ENCODE data around the gene GNAI2.

GRCh38 chr3:50263478-50264382 lies 27.7 kb downstream of the GNAI2 start:
- TF ChIP-seq POLR2A (IDR thresholded peaks at IDR 0.05): no peak
- TF ChIP-seq CTCF (IDR thresholded peaks at IDR 0.05): no peak

Measured in transverse colon (tissue), 3 donors.